Panc1 (cell line): ENCODE measurements around the gene TPP1.

Source experiments
- CTCF ChIP-seq: fragments of 450-650 bp; IDR thresholded peaks from 2 replicates; pipeline ENCODE4 v1.5.1; 2017; ENCODE audit warnings: mild to moderate bottlenecking
- POLR2AphosphoS5 ChIP-seq: IDR thresholded peaks from 2 replicates; pipeline ENCODE4 v1.6.1; 2012; ENCODE audit warnings: mild to moderate bottlenecking, low read depth, low read length, moderate library complexity
- REST ChIP-seq, 2 experiments: IDR thresholded peaks; 2 replicates each; pipeline ENCODE4 v1.6.1; 2011 to 2012; ENCODE audit warnings: low read depth in 2 of 2, control low read depth in 1 of 2, low read length in 1 of 2, mild to moderate bottlenecking in 1 of 2, moderate library complexity in 1 of 2; ENCODE audit not compliant: insufficient read depth in 1 of 2
- SIN3A ChIP-seq: IDR thresholded peaks from 2 replicates; pipeline ENCODE4 v1.6.1; 2012; ENCODE audit warnings: low read depth, mild to moderate bottlenecking, low read length, moderate library complexity, borderline replicate concordance; ENCODE audit not compliant: insufficient read depth

GRCh38 chr11:6599449-6599848 is 19.8 kb downstream of the TPP1 start:
- TF ChIP-seq CTCF (no peak), REST (IDR thresholded peaks at IDR 0.05; ENCODE audit: insufficient read depth in 1 of 2, low read depth in 2 of 2, low read length in 1 of 2) (no peak), POLR2AphosphoS5 (no peak), SIN3A (no peak)
